Neuronal stem cell (in vitro differentiated cells): ENCODE data around the gene ACAP1.

Experiments
- DNase-seq: peaks from one replicate; pipeline ENCODE4 v3.0.0-alpha.2; 2013; ENCODE audit warnings: low spot score
- H2AFZ ChIP-seq: one replicate; pipeline ENCODE4 v1.6.1; 2013; ENCODE audit warnings: mild to moderate bottlenecking, low read length, inconsistent platforms
- H2AK5ac ChIP-seq: 2 replicates; pipeline ENCODE4 v1.6.1; 2013; ENCODE audit warnings: low read depth, mild to moderate bottlenecking, inconsistent platforms, low read length, moderate library complexity, mixed read lengths
- H2BK120ac ChIP-seq: 2 replicates; pipeline ENCODE4 v1.6.1; 2013; ENCODE audit warnings: low read depth, mild to moderate bottlenecking, inconsistent platforms, low read length, moderate library complexity, mixed read lengths
- H2BK12ac ChIP-seq: one replicate; pipeline ENCODE4 v1.6.1; 2013; ENCODE audit warnings: low read length, inconsistent platforms
- H2BK15ac ChIP-seq: 2 replicates; pipeline ENCODE4 v1.6.1; 2013; ENCODE audit warnings: mild to moderate bottlenecking, low read length, inconsistent platforms, mixed read lengths
- H2BK5ac ChIP-seq: one replicate; pipeline ENCODE4 v1.6.1; 2013; ENCODE audit warnings: inconsistent platforms, mild to moderate bottlenecking, low read length, moderate library complexity
- H3K14ac ChIP-seq: one replicate; pipeline ENCODE4 v1.6.1; 2013; ENCODE audit warnings: low read length, inconsistent platforms
- H3K18ac ChIP-seq: 2 replicates; pipeline ENCODE4 v1.6.1; 2013; ENCODE audit warnings: low read length, inconsistent platforms
- H3K23ac ChIP-seq: 2 replicates; pipeline ENCODE4 v1.6.1; 2013; ENCODE audit warnings: low read depth, mild to moderate bottlenecking, mixed read lengths, low read length, inconsistent platforms; ENCODE audit not compliant: poor library complexity
- H3K27ac ChIP-seq: replicated peaks from 3 replicates; pipeline ENCODE4 v1.5.1; 2013; ENCODE audit warnings: low read length, inconsistent platforms
- H3K27me3 ChIP-seq, 3 experiments: 2 replicates each; pipeline ENCODE4 v1.6.1; 2013; ENCODE audit warnings: low read length in 3 of 3, mild to moderate bottlenecking in 2 of 3, inconsistent platforms in 1 of 3, low read depth in 1 of 3, mixed read lengths in 1 of 3, moderate library complexity in 1 of 3; ENCODE audit not compliant: control insufficient read depth in 3 of 3, insufficient read depth in 3 of 3
- H3K36me3 ChIP-seq, 2 donors: replicated peaks in 1 of 2; 2 replicates each; pipeline ENCODE4 v1.6.1; 2013; ENCODE audit warnings: low read length in 2 of 2; ENCODE audit not compliant: control insufficient read depth in 2 of 2, insufficient read depth in 2 of 2
- H3K4ac ChIP-seq: 2 replicates; pipeline ENCODE4 v1.6.1; 2013; ENCODE audit warnings: inconsistent platforms, mild to moderate bottlenecking, low read length, moderate library complexity
- H3K4me1 ChIP-seq, 2 donors: 1 replicate in 1 of 2; 2 replicates in 1 of 2; pipeline ENCODE4 v1.6.1; 2013; ENCODE audit warnings: low read length in 2 of 2, low read depth in 1 of 2; ENCODE audit not compliant: control insufficient read depth in 2 of 2, insufficient read depth in 1 of 2
- H3K4me2 ChIP-seq: one replicate; pipeline ENCODE4 v1.6.1; 2013; ENCODE audit warnings: mild to moderate bottlenecking, low read length, inconsistent platforms; ENCODE audit not compliant: insufficient read depth, poor library complexity, severe bottlenecking
- H3K4me3 ChIP-seq, 2 donors: 2 replicates each; pipeline ENCODE4 v1.5.1; 2013; ENCODE audit warnings: low read length in 2 of 2, mild to moderate bottlenecking in 2 of 2, inconsistent platforms in 1 of 2, moderate library complexity in 1 of 2
- H3K79me1 ChIP-seq: one replicate; pipeline ENCODE4 v1.6.1; 2013; ENCODE audit warnings: low read depth, mild to moderate bottlenecking, inconsistent platforms, low read length, moderate library complexity
- H3K9ac ChIP-seq: one replicate; pipeline ENCODE4 v1.6.1; 2013; ENCODE audit warnings: mild to moderate bottlenecking, low read depth, low read length, inconsistent platforms; ENCODE audit not compliant: poor library complexity
- H3K9me3 ChIP-seq, 2 donors: replicated peaks in 1 of 2; 2 replicates each; pipeline versions ENCODE3 to v1.6.1; 2013; ENCODE audit warnings: low read length in 2 of 2, mild to moderate bottlenecking in 2 of 2, inconsistent platforms in 1 of 2, low read depth in 1 of 2, mixed read lengths in 1 of 2, moderate library complexity in 1 of 2; ENCODE audit not compliant: control insufficient read depth in 2 of 2, insufficient read depth in 1 of 2
- H4K8ac ChIP-seq: one replicate; pipeline ENCODE4 v1.6.1; 2013; ENCODE audit warnings: low read depth, mild to moderate bottlenecking, inconsistent platforms, low read length, moderate library complexity
- H4K91ac ChIP-seq: one replicate; pipeline ENCODE4 v1.6.1; 2013; ENCODE audit warnings: low read length, low read depth, mild to moderate bottlenecking, inconsistent platforms; ENCODE audit not compliant: poor library complexity
- WGBS, 2 donors: extraction: QIAGEN DNeasy Blood & Tissue Kit; methylation state at CpG; one replicate each; pipeline ENCODE4 v1.1.7; 2013; ENCODE audit warnings: missing lambda C conversion rate in 2 of 2, mixed read lengths in 1 of 2; ENCODE audit not compliant: insufficient read length in 2 of 2, insufficient replicate concordance in 1 of 2; ENCODE audit errors: extremely low coverage in 2 of 2; 5-methylcytosine and 5-hydroxymethylcytosine counted together

ACAP1 gene

GRCh38 chr17:7382901-7383300 is 46.6 kb downstream of the ACAP1 start:
- Histone ChIP-seq H2BK5ac (no peak overlapping the region), H2BK15ac (peak overlapping the region; percentile 86), H3K4ac (no peak overlapping the region), H3K36me3 (no peaks in the 10 kb centered on the region), H3K27me3 (peaks cover 3 to 56% (median 49%) of the 10 kb centered on the region in 3 experiments), H3K27ac (no peak overlapping the region), H3K14ac (no peak overlapping the region), H4K8ac (no peak overlapping the region), H4K91ac (no peak overlapping the region), H2BK120ac (no peak overlapping the region), H2AK5ac (peak overlapping the region; percentile 82), H2BK12ac (no peak overlapping the region), H3K9me3 (peaks cover 11 to 17% of the 10 kb centered on the region in 2 donors), H3K4me2 (no peak overlapping the region), H3K4me1 (peaks cover 8 to 10% of the 10 kb centered on the region in 2 donors), H3K4me3 (no peak overlapping the region), H3K79me1 (no peaks in the 10 kb centered on the region), H2AFZ (no peak overlapping the region), H3K23ac (peak overlapping the region; percentile 58), H3K9ac (no peak overlapping the region), H3K18ac (no peak overlapping the region)
- DNase-seq, result no peak
- no CpG with 5 or more reads among the region's 10 CpGs for WGBS, 2 donors

- Histone ChIP-seq H3K27ac (no peak overlapping the region), H3K14ac (peak overlapping the region; percentile 65), H3K4ac (peak overlapping the region; percentile 69), H3K9ac (peak overlapping the region; percentile 38), H3K36me3 (no peaks in the 10 kb centered on the region), H2BK15ac (peak overlapping the region; percentile 86), H2AFZ (no peak overlapping the region), H2BK120ac (no peak overlapping the region), H2BK12ac (peak overlapping the region; percentile 14), H2AK5ac (peak overlapping the region; percentile 82), H4K91ac (no peak overlapping the region), H3K4me3 (no peak overlapping the region), H3K18ac (peak overlapping the region; percentile 97), H3K23ac (peak overlapping the region; percentile 58), H3K4me2 (peak overlapping the region; percentile 98), H4K8ac (peak overlapping the region; percentile 32), H3K4me1 (peaks cover 8 to 10% of the 10 kb centered on the region in 2 donors), H3K79me1 (no peaks in the 10 kb centered on the region), H3K9me3 (peaks cover 11 to 17% of the 10 kb centered on the region in 2 donors), H3K27me3 (peaks cover 3 to 56% (median 49%) of the 10 kb centered on the region in 3 experiments), H2BK5ac (peak overlapping the region; percentile 35)
- no CpG with 5 or more reads among the region's 11 CpGs for WGBS, 2 donors
- DNase-seq, result no peak
These were observed 47.0 kb downstream of the ACAP1 start for GRCh38 chr17:7383371-7383741.

- H3K14ac ChIP-seq, result peak overlapping the region; percentile 66
- H3K4me2 ChIP-seq, result peak overlapping the region; percentile 98
- peak overlapping the region; percentile 32 for H4K8ac ChIP-seq
- peak overlapping the region; percentile 82 for H2AFZ ChIP-seq
- H3K27ac ChIP-seq, result no peak overlapping the region
- no CpG with 5 or more reads among the region's 65 CpGs for WGBS, 2 donors
- peak overlapping the region; percentile 95 for H2BK12ac ChIP-seq
- H3K4ac ChIP-seq, result peak overlapping the region; percentile 69
- H4K91ac ChIP-seq, result no peak overlapping the region
- H3K4me1 ChIP-seq, result peaks cover 8 to 10% of the 10 kb centered on the region in 2 donors
- H3K23ac ChIP-seq, result peak overlapping the region; percentile 58
- H2AK5ac ChIP-seq, result peak overlapping the region; percentile 82
- H3K79me1 ChIP-seq, result no peaks in the 10 kb centered on the region
- no peak overlapping the region for H2BK120ac ChIP-seq
- peaks cover 0 to 4% of the 10 kb centered on the region in 2 donors for H3K36me3 ChIP-seq
- no peak for DNase-seq
- peaks cover 3 to 56% (median 49%) of the 10 kb centered on the region in 3 experiments for H3K27me3 ChIP-seq
- H3K9ac ChIP-seq, result peak overlapping the region; percentile 92
- peak overlapping the region; percentile 24 to 66 for H3K4me3 ChIP-seq
- H2BK5ac ChIP-seq, result peak overlapping the region; percentile 35
- H2BK15ac ChIP-seq, result peak overlapping the region; percentile 88
- peak overlapping the region; percentile 97 for H3K18ac ChIP-seq
- peaks cover 11 to 17% of the 10 kb centered on the region in 2 donors for H3K9me3 ChIP-seq
These were observed 47.6 kb downstream of the ACAP1 start for GRCh38 chr17:7383742-7384488.

DNA sequence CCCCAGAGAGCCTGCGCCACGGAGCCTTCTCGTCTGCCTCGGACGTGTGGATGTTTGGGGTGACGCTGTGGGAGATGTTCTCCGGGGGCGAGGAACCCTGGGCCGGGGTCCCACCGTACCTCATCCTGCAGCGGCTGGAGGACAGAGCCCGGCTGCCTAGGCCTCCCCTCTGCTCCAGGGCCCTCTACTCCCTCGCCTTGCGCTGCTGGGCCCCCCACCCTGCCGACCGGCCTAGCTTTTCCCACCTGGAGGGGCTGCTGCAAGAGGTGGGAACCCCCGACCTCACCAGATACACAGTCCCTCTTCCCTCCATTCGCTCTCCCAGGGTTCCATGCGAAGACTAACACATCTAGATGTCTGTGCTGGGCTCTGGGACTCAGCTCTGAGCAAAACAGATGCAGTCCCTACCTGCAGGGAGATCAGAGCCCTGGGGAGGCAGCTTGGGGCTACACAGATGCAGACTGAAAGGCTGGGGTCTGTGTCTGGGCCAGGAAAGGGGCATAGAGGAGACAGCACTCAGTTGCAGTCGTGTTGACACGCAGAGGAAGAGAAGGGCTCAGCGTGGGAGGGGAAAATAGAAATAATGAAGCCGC is 48.3 kb downstream of the ACAP1 start:
- no CpG with 5 or more reads among the region's 23 CpGs for WGBS, 2 donors
- H3K27me3 ChIP-seq, result peaks cover 3 to 51% (median 48%) of the 10 kb centered on the region in 3 experiments
- peak overlapping the region; percentile 40 for H3K4ac ChIP-seq
- peak overlapping the region; percentile 58 for H3K23ac ChIP-seq
- peak overlapping the region; percentile 24 to 66 for H3K4me3 ChIP-seq
- H3K27ac ChIP-seq, result no peak overlapping the region
- no peaks in the 10 kb centered on the region for H3K79me1 ChIP-seq
- H3K4me1 ChIP-seq, result peaks cover 8 to 10% of the 10 kb centered on the region in 2 donors
- H2AK5ac ChIP-seq, result peak overlapping the region; percentile 66
- peak overlapping the region; percentile 98 for H3K4me2 ChIP-seq
- H3K14ac ChIP-seq, result peak overlapping the region; percentile 60
- H2AFZ ChIP-seq, result peak overlapping the region; percentile 82
- no peak overlapping the region for H2BK120ac ChIP-seq
- H2BK5ac ChIP-seq, result no peak overlapping the region
- H4K8ac ChIP-seq, result no peak overlapping the region
- DNase-seq, result no peak
- peak overlapping the region; percentile 95 for H2BK12ac ChIP-seq
- peak overlapping the region; percentile 88 for H2BK15ac ChIP-seq
- H4K91ac ChIP-seq, result no peak overlapping the region
- H3K9me3 ChIP-seq, result peaks cover 8 to 10% of the 10 kb centered on the region in 2 donors
- H3K36me3 ChIP-seq, result peaks cover 3 to 10% of the 10 kb centered on the region in 2 donors
- peak overlapping the region; percentile 92 for H3K9ac ChIP-seq
- peak overlapping the region; percentile 97 for H3K18ac ChIP-seq
